Ascending aorta (tissue), 2 donors: Measurements from ENCODE around the gene MED10. TPM values are rescaled to one million over a fixed set of nuclear protein-coding genes. Genes with fewer than 3 reads are reported as not detected.

Experiments used
- DNase-seq, 2 donors: peaks; one replicate each; pipeline ENCODE4 v3.0.0-alpha.2; 2019; ENCODE audit warnings: low spot score in 2 of 2
- H3K27ac ChIP-seq, 2 donors: fragments of 200-600 bp; sonication (generic); one replicate each; pipeline ENCODE4 v1.5.1; 2016 to 2017; ENCODE audit warnings: mild to moderate bottlenecking in 1 of 2
- H3K27me3 ChIP-seq: fragments of 200-600 bp; sonication (generic); one replicate; pipeline ENCODE4 v1.5.1; 2017
- H3K36me3 ChIP-seq, 2 donors: fragments of 200-600 bp; sonication (generic); one replicate each; pipeline ENCODE4 v1.5.1; 2016
- H3K4me1 ChIP-seq, 2 donors: fragments of 200-600 bp; sonication (generic); one replicate each; pipeline ENCODE4 v1.5.1; 2016 to 2017; ENCODE audit warnings: mild to moderate bottlenecking in 1 of 2
- H3K4me3 ChIP-seq, 2 donors: fragments of 200-600 bp; sonication (generic); one replicate each; pipeline ENCODE4 v1.5.1; 2016 to 2017; ENCODE audit warnings: mild to moderate bottlenecking in 1 of 2
- H3K9me3 ChIP-seq, 2 donors: fragments of 200-600 bp; sonication (generic); one replicate each; pipeline ENCODE4 v1.5.1; 2016
- intact Hi-C: fragments of 100-400 bp; cut with DNase I; formaldehyde crosslinking; loops from one replicate; pipeline ENCODE4 v1.15.1; 2023
- total RNA-seq: library from RNA; depleted of rRNA; stranded (reverse); fragments of >200 nt; gene quantifications from one replicate; pipeline ENCODE4 v1.1.0, GENCODE V29; 2016
- TF ChIP-seq, protein P1 (sequence below), 3 experiments: fragments of 200-600 bp in 2 of 3; fragments of 450-650 bp in 1 of 3; sonication (generic) in 2 of 3; IDR thresholded peaks; one replicate each; pipeline ENCODE4 v1.5.1; 2016 to 2019; ENCODE audit warnings: antibody characterized with exemption in 3 of 3, mild to moderate bottlenecking in 1 of 3, moderate library complexity in 1 of 3

Gene MED10
- total RNA-seq, 1 donor from 2014 or later, result 2.9 TPM

DNA sequence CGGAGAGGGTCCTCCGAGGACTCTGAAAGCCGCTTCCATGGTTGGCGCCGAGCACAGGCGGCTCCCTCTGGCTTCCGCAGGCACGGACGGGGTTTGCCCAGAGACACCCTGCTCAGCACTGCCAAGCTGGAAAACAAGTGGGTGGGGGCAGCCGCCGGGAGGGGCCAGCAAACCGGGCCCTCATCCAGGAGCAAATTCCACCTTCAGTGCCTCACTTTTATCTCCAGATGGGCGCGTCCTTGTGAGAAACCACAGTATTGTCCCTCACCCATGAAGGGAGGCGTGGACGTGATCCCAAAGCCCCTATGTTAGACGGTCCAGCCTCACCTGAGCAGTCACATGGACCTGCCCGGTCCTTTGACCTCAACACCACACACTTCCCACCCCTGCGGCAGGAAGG lies 29.0 kb downstream of the MED10 start:
- Histone ChIP-seq H3K27me3 (no peaks in the 10 kb centered on the region), H3K27ac (no peak overlapping the region), H3K9me3 (no peaks in the 10 kb centered on the region), H3K4me1 (no peaks in the 10 kb centered on the region), H3K4me3 (no peak overlapping the region), H3K36me3 (no peaks in the 10 kb centered on the region)
- DNase-seq, result no peak
- TF ChIP-seq, protein P1, sequence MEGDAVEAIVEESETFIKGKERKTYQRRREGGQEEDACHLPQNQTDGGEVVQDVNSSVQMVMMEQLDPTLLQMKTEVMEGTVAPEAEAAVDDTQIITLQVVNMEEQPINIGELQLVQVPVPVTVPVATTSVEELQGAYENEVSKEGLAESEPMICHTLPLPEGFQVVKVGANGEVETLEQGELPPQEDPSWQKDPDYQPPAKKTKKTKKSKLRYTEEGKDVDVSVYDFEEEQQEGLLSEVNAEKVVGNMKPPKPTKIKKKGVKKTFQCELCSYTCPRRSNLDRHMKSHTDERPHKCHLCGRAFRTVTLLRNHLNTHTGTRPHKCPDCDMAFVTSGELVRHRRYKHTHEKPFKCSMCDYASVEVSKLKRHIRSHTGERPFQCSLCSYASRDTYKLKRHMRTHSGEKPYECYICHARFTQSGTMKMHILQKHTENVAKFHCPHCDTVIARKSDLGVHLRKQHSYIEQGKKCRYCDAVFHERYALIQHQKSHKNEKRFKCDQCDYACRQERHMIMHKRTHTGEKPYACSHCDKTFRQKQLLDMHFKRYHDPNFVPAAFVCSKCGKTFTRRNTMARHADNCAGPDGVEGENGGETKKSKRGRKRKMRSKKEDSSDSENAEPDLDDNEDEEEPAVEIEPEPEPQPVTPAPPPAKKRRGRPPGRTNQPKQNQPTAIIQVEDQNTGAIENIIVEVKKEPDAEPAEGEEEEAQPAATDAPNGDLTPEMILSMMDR (IDR thresholded peaks at IDR 0.05), result no peak
- intact Hi-C loops, result no loop called here

DNA sequence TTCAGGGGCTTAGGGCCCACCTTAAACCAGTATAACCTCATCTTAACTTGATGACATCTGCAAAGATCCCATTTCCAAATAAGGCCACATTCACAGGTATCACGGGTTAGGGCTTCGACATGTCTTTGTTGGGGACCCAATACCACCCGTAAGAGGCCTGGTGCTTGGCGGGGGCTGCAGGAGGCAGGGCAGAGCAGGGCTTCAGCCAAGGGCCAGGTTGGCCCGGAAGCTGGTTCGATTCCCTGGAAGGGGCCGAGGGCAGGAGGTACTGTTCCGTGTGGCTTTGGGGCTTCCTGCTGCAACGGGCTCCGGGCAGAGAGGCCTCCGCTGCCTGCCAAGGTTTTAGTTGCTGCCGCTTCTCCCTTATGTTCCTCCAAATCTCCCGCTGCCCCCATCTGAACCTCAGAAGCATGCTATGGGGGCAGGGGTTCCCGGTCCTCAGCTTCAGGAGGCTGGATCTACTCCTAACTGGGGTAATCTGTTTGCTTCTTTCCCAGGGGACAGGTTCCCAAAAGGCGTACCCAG lies 29.8 kb downstream of the MED10 start:
- intact Hi-C loops, result no loop called here
- no peaks in the 10 kb centered on the region for H3K4me1 ChIP-seq
- H3K4me3 ChIP-seq, result no peak overlapping the region
- DNase-seq, result no peak
- no peaks in the 10 kb centered on the region for H3K27me3 ChIP-seq
- no peak overlapping the region for H3K27ac ChIP-seq
- H3K9me3 ChIP-seq, result no peaks in the 10 kb centered on the region
- TF ChIP-seq, protein P1 (IDR thresholded peaks at IDR 0.05), result no peak
- H3K36me3 ChIP-seq, result no peaks in the 10 kb centered on the region

DNA sequence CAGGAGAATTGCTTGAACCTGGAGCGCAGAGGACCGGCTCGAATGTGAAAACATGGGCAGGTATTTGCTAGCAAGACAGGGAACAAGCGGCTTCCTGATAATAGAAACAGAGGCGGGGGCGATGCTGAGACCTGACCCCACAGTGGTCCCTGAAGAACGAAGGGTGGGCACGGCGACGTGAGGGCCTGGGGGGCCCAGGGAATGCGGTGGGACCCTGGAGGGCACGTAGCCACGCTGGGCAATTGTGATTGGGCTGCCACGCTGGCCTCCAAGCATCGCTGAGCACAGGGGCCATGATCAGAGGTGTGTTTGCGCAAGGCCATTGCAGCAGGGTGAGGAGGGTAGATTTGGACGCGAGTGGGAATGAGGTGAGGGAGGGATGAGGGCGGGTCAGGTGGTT lies 30.7 kb downstream of the MED10 start:
- Histone ChIP-seq H3K4me3 (no peak overlapping the region), H3K36me3 (no peaks in the 10 kb centered on the region), H3K4me1 (no peaks in the 10 kb centered on the region), H3K27me3 (no peaks in the 10 kb centered on the region), H3K9me3 (no peaks in the 10 kb centered on the region), H3K27ac (no peak overlapping the region)
- no peak for DNase-seq
- TF ChIP-seq, protein P1 (IDR thresholded peaks at IDR 0.05), result no peak
- intact Hi-C loops, result no loop called here

DNA sequence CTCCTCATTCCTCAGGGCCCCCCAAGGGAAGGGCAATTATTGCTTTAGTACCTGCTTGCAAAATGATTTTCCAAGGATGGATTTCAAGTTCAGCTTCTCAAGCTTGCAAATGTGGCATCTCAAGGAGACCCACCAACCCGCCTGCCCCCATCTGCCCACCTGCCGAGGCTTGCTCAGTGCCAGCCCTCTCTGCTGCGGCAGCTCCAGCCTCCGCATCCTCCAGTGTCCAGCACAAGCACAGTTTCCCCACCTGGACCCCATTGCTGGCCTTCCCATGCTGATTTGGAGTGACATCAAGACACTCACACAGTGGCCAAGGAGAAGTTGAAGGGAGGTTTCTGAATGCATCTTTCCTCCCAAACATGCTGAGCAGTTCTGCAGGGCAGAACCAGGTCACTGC lies 31.2 kb downstream of the MED10 start:
- Histone ChIP-seq H3K4me1 (no peaks in the 10 kb centered on the region), H3K27ac (no peak overlapping the region), H3K27me3 (no peaks in the 10 kb centered on the region), H3K4me3 (no peak overlapping the region), H3K36me3 (no peaks in the 10 kb centered on the region), H3K9me3 (no peaks in the 10 kb centered on the region)
- DNase-seq, result no peak
- intact Hi-C loops, result no loop called here
- TF ChIP-seq, protein P1 (IDR thresholded peaks at IDR 0.05), result no peak

- TF ChIP-seq, protein P1 (IDR thresholded peaks at IDR 0.05), result no peak
- intact Hi-C loops, result no loop called here
- Histone ChIP-seq H3K27ac (no peak overlapping the region), H3K36me3 (no peaks in the 10 kb centered on the region), H3K4me3 (no peak overlapping the region), H3K9me3 (no peaks in the 10 kb centered on the region), H3K27me3 (no peaks in the 10 kb centered on the region), H3K4me1 (no peaks in the 10 kb centered on the region)
- no peak for DNase-seq
These were observed 33.8 kb downstream of the MED10 start for GRCh38 chr5:6344593-6344989.
